ENCODE measurements around the gene RAB40B.
"Not testable (repeated sequence)": the region's sequence is repeated elsewhere in the genome, so short reads cannot be mapped to it uniquely, and the experiment has no call there.

The RAB40B gene

DNA sequence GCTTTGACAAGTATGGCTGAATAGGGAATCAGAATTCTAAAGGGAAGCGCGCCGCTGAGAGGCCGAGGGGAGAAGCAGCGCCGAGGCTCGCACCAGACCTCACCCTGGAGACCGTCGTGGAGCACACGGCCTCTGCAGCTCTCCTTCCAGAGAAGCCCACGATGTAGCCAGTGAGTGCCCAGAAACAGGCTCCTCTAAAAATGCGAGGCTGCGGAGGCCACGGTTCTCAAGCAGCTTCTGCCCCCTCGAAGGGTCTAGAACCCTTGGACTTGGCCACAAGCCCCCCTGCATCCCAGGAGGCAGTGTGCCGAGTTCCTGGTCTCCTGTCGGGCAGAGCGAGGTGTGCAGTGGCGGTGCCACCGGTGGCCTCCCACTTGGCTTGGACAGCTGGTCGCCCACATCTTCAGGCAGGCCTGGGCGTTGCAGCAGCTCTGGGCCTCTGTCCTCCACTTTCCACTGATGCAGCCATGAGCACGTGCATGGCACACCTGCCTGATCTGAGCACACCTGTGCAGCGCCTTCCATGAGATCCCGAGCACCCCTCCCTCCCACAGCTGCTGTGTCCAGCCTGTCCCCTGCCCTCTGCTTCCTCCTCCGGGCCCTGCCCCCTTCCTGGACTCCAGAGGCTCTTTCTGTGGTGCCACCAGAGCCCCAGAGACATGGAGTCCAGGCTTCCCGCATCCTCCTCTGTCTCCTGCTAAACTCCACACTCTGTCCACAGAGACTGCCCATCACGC is 31.4 kb downstream of the RAB40B start:
- no peak for DNase-seq

- DNase-seq, result no peak
Measured at GRCh38 chr17:82665891-82666290, 32.6 kb downstream of the RAB40B start.

- DNase-seq, result no peak
Measured at GRCh38 chr17:82665217-82665616, 33.3 kb downstream of the RAB40B start.

DNA sequence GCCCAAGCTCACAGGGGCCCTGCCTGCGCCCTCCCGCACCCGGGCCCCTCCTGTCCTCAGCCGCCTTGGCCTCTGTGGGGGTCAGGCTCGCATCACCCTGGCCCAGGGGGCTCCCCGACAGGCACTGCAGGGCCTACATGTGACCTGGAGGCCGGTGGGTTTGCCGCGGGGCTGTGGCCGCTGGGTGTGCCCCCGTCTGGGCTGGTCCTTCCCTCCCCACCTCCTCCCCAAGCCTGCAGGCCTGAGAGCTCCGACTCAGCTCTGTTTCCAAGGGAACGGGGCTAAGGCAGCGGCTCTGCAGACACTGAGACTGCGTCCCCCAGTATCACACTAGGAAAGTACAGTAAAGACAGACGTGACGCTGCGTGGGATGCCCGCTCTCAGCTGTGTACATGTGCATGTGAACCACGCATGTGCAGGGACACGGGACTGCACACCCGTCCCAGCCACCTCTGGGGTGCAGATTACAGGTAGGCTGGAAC is 33.8 kb downstream of the RAB40B start:
- no peak for DNase-seq

GRCh38 chr17:82664276-82664575 is 34.3 kb downstream of the RAB40B start:
- DNase-seq, result no peak

DNA sequence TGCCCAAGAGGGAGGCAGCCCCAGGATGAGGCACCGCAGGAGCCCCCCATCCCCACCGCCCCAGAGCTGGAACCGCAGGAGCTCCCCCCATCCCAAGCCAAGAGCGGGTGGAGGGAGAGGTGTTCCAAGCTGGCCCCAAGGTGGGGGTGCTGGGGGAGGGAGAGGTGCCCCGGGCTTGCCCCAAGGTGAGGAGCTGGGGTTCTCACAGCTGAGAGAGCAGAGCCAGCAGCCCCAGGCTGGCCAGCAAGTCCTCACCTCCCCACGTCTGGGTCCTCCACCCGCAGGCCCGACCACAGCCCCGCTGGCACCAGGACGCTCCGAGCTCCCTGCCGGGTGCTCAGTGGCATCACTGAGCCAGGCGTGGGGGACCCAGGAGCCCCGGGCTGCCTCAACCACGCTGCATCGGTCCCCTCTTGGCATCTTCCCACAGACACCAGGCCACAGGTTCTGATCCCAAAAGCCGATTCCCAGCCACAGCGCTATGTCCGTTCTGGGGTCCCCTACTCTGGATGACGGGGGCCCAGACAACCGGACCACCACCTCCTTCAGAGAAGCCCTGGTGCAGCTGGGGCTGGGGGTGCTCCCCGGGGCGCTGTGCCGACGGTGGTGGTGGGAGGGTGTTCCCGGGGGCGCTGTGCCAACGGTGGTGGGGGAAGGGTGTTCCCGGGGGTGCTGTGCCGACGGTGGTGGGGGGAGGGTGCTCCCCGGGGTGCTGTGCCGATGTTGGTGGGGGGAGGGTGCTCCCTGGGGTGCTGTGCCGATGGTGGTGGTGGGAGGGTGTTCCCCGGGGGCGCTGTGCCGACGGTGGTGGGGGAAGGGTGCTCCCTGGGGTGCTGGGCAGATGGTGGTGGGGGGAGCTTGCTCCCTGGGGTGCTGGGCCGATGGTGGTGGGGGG is 34.9 kb downstream of the RAB40B start:
- no peak for DNase-seq

GRCh38 chr17:82662711-82663261 is 35.7 kb downstream of the RAB40B start:
- no peak for DNase-seq

GRCh38 chr17:82661717-82662683 is 36.5 kb downstream of the RAB40B start:
- no peak for DNase-seq

GRCh38 chr17:82659886-82660285 is 38.6 kb downstream of the RAB40B start:
- DNase-seq, result no peak

GRCh38 chr17:82658796-82659452 is 39.6 kb downstream of the RAB40B start:
- DNase-seq, result no peak

GRCh38 chr17:82658331-82658730 is 40.2 kb downstream of the RAB40B start:
- DNase-seq, result no peak

DNA sequence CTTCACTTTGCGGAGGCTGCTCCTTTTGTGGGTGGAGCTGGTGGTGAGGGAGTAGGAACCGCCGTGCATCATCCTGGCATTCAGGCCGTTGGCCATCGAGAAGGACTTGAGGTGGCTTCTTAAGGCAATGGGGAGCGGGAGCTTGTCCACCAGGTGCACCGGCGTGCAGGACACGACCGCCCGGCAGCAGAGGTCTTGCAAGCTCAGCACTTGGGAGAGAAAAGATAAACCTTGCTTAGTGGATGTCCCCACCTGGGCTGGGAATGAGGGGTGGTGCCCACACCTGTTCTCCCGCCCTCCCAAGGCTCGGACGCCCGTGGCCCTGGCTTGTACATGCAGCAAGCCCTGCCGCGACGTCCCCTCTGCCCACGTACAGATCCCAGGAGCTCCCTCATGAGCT is 40.6 kb downstream of the RAB40B start:
- DNase-seq, result no peak

DNA sequence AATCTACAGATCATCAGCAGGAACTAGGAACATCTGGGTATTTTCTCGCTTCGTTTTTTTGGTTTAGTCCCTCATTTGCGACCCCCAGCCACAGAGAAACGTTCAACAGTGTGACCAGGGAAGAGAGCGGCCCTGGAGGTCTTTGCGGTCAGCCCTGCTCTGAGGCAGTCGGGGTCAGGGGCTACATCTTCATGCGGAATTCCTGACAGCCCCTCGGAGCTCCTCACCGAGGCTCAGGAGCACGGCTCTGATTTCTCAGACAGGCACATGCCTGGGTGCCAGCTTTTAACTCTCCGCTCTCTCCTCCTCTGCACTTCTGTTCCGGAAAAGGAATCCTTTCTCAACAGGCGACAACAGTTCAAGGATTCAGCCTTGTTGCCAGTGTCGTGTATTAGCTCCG is 42.2 kb downstream of the RAB40B start:
- no peak for DNase-seq

DNA sequence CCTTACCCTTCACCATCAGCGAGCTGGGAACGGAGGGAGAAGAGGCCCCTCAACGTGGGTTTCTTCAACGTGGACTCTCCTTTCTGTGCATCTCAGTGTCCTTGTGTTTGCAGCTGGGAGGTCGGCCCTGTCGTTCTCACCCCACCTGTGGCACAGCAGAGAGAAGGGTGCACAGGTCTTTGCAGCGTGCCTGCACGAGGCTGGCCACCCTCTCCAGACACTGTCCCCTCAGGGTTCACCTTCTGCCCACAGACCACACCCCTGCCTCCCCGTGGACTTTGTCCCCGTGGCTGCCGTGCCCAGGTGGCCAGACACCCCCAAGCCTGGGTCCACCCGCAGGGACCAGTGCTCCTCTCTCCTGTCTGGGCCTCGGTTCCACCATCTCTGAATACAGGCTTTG is 43.0 kb downstream of the RAB40B start:
- DNase-seq, result no peak

DNA sequence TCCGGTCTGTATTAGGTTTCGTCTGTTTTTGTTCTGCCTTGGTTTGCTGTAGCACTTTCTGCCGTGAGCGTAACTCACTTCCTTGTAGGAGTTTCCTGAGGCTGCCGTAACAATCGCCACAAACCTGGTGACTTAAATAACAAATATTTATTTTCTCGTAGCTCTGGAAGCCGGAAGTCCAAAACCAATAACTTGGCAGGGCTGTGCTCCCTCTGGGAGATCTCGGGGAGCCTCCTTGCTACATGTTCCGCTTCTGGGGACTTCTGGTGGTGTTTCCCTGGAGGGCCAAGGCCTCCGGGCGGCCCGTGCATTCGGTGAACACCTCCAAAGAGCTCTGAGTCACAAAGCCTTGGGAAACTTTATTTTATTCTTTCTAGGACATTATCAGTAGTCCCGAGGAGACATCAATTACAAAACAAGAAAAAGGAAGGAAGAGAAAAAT is 43.4 kb downstream of the RAB40B start:
- DNase-seq, result peak; percentile 23

DNA sequence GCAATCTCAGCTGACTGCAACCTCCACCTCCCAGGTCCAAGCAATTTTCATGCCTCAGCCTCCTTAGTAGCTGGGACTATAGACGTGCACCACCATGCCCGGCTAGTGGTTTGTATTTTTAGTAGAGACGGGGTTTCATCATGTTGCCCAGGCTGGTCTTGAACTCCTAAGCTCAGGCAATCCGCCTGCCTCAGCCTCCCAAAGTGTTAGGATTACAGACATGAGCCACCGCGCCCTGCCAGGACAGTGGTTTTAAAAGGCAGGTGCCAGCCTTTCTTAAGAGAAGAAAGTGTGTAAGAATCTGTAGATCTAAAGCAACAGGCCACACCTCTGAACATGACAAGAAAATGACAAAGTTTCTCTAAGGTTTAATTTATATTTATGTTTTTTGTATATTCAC is 43.9 kb downstream of the RAB40B start:
- DNase-seq, result not testable (repeated sequence)

DNA sequence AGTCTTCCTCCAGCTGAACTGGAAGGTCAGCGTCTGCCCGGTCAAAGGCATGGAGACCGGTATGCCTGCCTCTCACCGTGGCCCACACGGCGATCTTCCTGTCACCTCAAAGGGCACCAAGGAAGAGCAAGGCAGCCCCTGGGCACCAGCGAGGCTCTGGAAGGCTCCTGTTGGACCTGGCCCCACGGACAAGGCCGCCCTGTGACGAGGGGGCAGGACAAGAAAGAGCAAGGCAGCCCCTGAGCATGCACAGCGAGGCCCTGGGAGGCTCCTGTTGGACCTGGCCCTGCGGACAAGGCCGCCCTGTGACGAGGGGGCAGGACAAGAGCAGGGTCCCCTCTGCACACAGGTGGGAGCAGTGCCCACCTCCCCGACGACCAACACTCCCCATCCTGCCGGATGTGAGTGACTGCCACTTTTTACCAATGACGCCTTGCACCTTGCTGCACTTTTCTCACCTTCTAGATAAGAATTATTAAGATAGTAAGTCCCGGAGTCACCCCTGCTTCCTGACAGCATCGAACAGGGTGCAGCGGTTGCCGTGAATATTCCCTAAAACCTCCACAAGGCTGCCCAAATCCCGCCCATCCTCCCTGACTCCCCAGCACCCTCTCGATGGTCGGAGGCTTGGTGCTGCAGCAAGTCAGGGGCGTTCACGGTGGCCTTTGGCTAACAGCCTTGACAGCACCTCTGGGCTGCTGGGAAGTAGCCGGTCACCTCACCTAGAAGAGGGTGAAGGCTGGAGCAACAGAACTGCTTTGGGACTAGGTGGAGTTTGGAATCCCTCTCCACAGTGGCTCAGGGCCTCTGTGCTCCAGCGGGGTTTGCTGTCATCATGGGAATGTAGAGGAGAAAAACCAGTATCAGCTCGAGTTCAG is 44.6 kb downstream of the RAB40B start:
- no peak for DNase-seq

- no peak for DNase-seq
Measured at GRCh38 chr17:82650723-82651122, 47.8 kb downstream of the RAB40B start.

- DNase-seq, result no peak
Measured at GRCh38 chr17:82649501-82650261, 48.8 kb downstream of the RAB40B start.

- peak; percentile 34 for DNase-seq
Measured at GRCh38 chr17:82648742-82649331, 49.7 kb downstream of the RAB40B start.
